PC-3 (cell line): ENCODE measurements around the gene ABLIM3. TPM values are rescaled to one million over a fixed set of nuclear protein-coding genes. Genes with fewer than 3 reads are reported as not detected.

Experiments
- ATAC-seq: fragments of 200-7000 bp; cut with Tn5 transposase; 2 replicates; pipeline ENCODE4 v1.9.1; 2020; ENCODE audit warnings: mild to moderate bottlenecking, moderate library complexity
- BruUV-seq: library from RNA; stranded (reverse); fragments of 400-500 nt; replicated peaks from 2 replicates; lab custom pipeline; 2021; lab: Mats Ljungman, UMichigan
- CTCF ChIA-PET: fragments of 300-600 bp; sonication (Branson Sonifier 250); formaldehyde crosslinking; loops from one replicate; lab custom pipeline; 2022; ENCODE audit warnings: antibody characterized with exemption; lab: Charles Lee
- POLR2A ChIA-PET: fragments of 300-600 bp; sonication (Branson Sonifier 250); formaldehyde crosslinking; loops from one replicate; lab custom pipeline; 2022; ENCODE audit warnings: antibody characterized with exemption; ENCODE audit not compliant: unreplicated experiment; lab: Charles Lee
- DNase-seq: peaks from one replicate; pipeline ENCODE4 v3.0.0-alpha.2; 2015
- H2AFZ ChIP-seq: fragments of 300-600 bp; sonication (generic); 2 replicates; pipeline ENCODE4 v1.6.0; 2016; ENCODE audit warnings: antibody characterized with exemption, low read length
- H3F3A ChIP-seq: fragments of 300-600 bp; sonication (generic); one replicate; pipeline ENCODE4 v1.6.0; 2017; ENCODE audit warnings: antibody characterized with exemption, low read length, control low read depth, mild to moderate bottlenecking; ENCODE audit not compliant: unreplicated experiment
- H3K27ac ChIP-seq: fragments of 300-600 bp; sonication (generic); 2 replicates; pipeline ENCODE4 v1.5.1; 2016; ENCODE audit warnings: mild to moderate bottlenecking, low read length
- H3K27me3 ChIP-seq: fragments of 300-600 bp; sonication (generic); 2 replicates; pipeline ENCODE4 v1.6.1; 2016; ENCODE audit warnings: low read length, mixed read lengths
- H3K36me3 ChIP-seq: fragments of 300-600 bp; sonication (generic); 2 replicates; pipeline ENCODE4 v1.6.1; 2016; ENCODE audit warnings: low read depth, mixed run types, low read length, mixed read lengths
- H3K4me1 ChIP-seq: fragments of 300-600 bp; sonication (generic); 2 replicates; pipeline ENCODE4 v1.5.1; 2016; ENCODE audit warnings: low read length; ENCODE audit not compliant: insufficient read depth
- H3K4me2 ChIP-seq: fragments of 300-600 bp; sonication (generic); 2 replicates; pipeline ENCODE4 v1.6.0; 2016; ENCODE audit warnings: low read length
- H3K4me3 ChIP-seq: fragments of 300-600 bp; sonication (generic); 2 replicates; pipeline ENCODE4 v1.5.1; 2016; ENCODE audit warnings: mild to moderate bottlenecking, low read length, mixed read lengths
- H3K79me2 ChIP-seq: fragments of 300-600 bp; sonication (generic); 2 replicates; pipeline ENCODE4 v1.6.1; 2017; ENCODE audit warnings: low read length, mixed read lengths
- H3K9ac ChIP-seq: fragments of 300-600 bp; sonication (generic); 2 replicates; pipeline ENCODE4 v1.6.0; 2016; ENCODE audit warnings: mild to moderate bottlenecking, low read length
- H3K9me2 ChIP-seq: fragments of 300-600 bp; sonication (generic); replicated peaks from 2 replicates; pipeline ENCODE4 v1.6.1; 2016; ENCODE audit warnings: mixed run types, low read length, mixed read lengths
- H3K9me3 ChIP-seq: fragments of 300-600 bp; sonication (generic); 2 replicates; pipeline ENCODE4 v1.6.1; 2016; ENCODE audit warnings: low read length, mixed read lengths
- H4K20me1 ChIP-seq: fragments of 300-600 bp; sonication (generic); 2 replicates; pipeline ENCODE4 v1.6.1; 2016; ENCODE audit warnings: low read length, mixed read lengths
- EZH2 ChIP-seq: fragments of 300-600 bp; sonication (generic); IDR thresholded peaks from one replicate; pipeline ENCODE4 v1.6.1; 2017; ENCODE audit warnings: antibody characterized with exemption, mild to moderate bottlenecking, low read length; ENCODE audit not compliant: unreplicated experiment
- EZH2phosphoT487 ChIP-seq: fragments of 300-600 bp; sonication (generic); IDR thresholded peaks from 2 replicates; pipeline ENCODE4 v1.6.1; 2018; ENCODE audit warnings: mild to moderate bottlenecking, antibody characterized with exemption, low read length, borderline replicate concordance
- intact Hi-C: fragments of 100-400 bp; cut with micrococcal nuclease; formaldehyde crosslinking; loops from 2 replicates; pipeline ENCODE4 v1.9.0; 2023
- total RNA-seq: library from RNA; depleted of rRNA; stranded (reverse); fragments of >200 nt; gene quantifications from 2 replicates; pipeline ENCODE4 v1.2.3, GENCODE V29; 2014
- TF ChIP-seq, protein P1 (sequence below): fragments of 300-600 bp; sonication (generic); conservative IDR thresholded peaks from 2 replicates; pipeline ENCODE4 v1.5.1; 2017; ENCODE audit warnings: antibody characterized with exemption, low read depth, mild to moderate bottlenecking, low read length

Gene ABLIM3
- total RNA-seq, 1 experiment from 2014 or later: 43.6 TPM

DNA sequence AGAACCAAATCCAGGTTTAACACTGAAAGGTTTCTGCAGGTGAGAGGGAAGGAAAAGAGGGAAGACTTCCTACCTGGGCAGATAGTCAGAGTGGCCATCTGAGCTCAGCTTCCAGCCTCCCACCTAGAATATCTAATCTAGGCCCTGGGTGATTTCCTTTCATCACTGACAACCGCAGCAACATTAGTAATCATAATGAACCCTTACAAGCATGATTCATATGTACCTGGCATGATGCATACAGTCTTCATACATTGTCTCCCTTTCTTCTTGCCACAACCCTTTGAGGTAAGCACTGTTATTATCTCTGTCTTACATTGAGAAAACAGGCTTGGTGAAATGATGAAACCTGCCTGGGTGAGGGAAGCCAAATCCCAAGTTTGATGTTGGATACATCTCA, 143.9 kb downstream of the ABLIM3 start:
- Histone ChIP-seq H3K27ac (no peak overlapping the region), H3K4me1 (no peaks in the 10 kb centered on the region), H4K20me1 (no peaks in the 10 kb centered on the region), H3K9me2 (no peaks in the 10 kb centered on the region), H3K4me3 (no peak overlapping the region), H3K79me2 (no peaks in the 10 kb centered on the region), H3K36me3 (no peaks in the 10 kb centered on the region), H3K9ac (no peak overlapping the region), H2AFZ (no peak overlapping the region), H3K27me3 (no peaks in the 10 kb centered on the region), H3K9me3 (no peaks in the 10 kb centered on the region), H3F3A (no peaks in the 10 kb centered on the region), H3K4me2 (no peak overlapping the region)
- DNase-seq (peak; percentile 51), ATAC-seq (no peak; the same call in 1 of the 2 replicates)
- intact Hi-C loops: no loop called here
- ChIA-PET POLR2A (no interaction called here), CTCF (no interaction called here)
- no TSS peak for BruUV-seq
- TF ChIP-seq EZH2phosphoT487 (no peak), EZH2 (no peak)
- TF ChIP-seq, protein P1, sequence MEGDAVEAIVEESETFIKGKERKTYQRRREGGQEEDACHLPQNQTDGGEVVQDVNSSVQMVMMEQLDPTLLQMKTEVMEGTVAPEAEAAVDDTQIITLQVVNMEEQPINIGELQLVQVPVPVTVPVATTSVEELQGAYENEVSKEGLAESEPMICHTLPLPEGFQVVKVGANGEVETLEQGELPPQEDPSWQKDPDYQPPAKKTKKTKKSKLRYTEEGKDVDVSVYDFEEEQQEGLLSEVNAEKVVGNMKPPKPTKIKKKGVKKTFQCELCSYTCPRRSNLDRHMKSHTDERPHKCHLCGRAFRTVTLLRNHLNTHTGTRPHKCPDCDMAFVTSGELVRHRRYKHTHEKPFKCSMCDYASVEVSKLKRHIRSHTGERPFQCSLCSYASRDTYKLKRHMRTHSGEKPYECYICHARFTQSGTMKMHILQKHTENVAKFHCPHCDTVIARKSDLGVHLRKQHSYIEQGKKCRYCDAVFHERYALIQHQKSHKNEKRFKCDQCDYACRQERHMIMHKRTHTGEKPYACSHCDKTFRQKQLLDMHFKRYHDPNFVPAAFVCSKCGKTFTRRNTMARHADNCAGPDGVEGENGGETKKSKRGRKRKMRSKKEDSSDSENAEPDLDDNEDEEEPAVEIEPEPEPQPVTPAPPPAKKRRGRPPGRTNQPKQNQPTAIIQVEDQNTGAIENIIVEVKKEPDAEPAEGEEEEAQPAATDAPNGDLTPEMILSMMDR: no peak

DNA sequence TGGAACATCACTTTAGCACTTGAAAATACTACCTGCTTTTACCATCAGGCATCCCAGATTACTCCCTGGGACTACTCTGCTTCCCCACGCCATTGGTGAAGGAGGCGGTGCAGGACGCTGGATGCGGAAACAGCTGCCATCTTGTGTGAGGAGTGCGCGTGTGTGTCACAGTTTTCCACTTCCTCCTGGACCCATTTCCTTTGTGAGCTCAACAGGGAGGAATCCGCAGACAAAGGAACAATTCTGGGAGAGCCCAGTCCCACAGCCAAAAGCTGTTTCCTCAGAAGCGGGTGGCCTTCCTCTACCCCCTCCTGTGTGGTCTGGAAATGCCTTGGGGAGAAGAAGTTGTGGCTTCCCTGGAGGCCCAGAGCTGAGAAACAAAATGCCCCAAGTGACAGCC, 147.1 kb downstream of the ABLIM3 start:
- H3K4me2 ChIP-seq: no peak overlapping the region
- H3F3A ChIP-seq: no peaks in the 10 kb centered on the region
- ChIA-PET CTCF (no interaction called here), POLR2A (interaction anchor here (0.6 kb wide), 1 partner anchor 134 kb away, joined by 3 read pairs; no protein-coding TSS in a partner anchor)
- H3K79me2 ChIP-seq: no peaks in the 10 kb centered on the region
- H3K9me3 ChIP-seq: no peaks in the 10 kb centered on the region
- TF ChIP-seq EZH2phosphoT487 (no peak), EZH2 (no peak)
- TF ChIP-seq, protein P1: no peak
- no peak overlapping the region for H3K27ac ChIP-seq
- intact Hi-C loops: no loop called here
- no peaks in the 10 kb centered on the region for H3K27me3 ChIP-seq
- BruUV-seq: no TSS peak
- no peaks in the 10 kb centered on the region for H3K36me3 ChIP-seq
- H3K9me2 ChIP-seq: no peaks in the 10 kb centered on the region
- no peak overlapping the region for H3K9ac ChIP-seq
- DNase-seq: no peak
- H2AFZ ChIP-seq: no peak overlapping the region
- no peaks in the 10 kb centered on the region for H3K4me1 ChIP-seq
- no peaks in the 10 kb centered on the region for H4K20me1 ChIP-seq
- no peak overlapping the region for H3K4me3 ChIP-seq
- no peak for ATAC-seq

- H2AFZ ChIP-seq: no peak overlapping the region
- H3K9me3 ChIP-seq: no peaks in the 10 kb centered on the region
- TF ChIP-seq, protein P1: no peak
- no peak for TF ChIP-seq EZH2
- no peak for TF ChIP-seq EZH2phosphoT487
- no peaks in the 10 kb centered on the region for H3K9me2 ChIP-seq
- H3K79me2 ChIP-seq: no peaks in the 10 kb centered on the region
- H3K4me1 ChIP-seq: no peaks in the 10 kb centered on the region
- H3K27me3 ChIP-seq: no peaks in the 10 kb centered on the region
- H3K9ac ChIP-seq: no peak overlapping the region
- intact Hi-C loops: no loop called here
- no peaks in the 10 kb centered on the region for H3K36me3 ChIP-seq
- no TSS peak for BruUV-seq
- no peaks in the 10 kb centered on the region for H4K20me1 ChIP-seq
- ATAC-seq (no peak), DNase-seq (no peak)
- H3K27ac ChIP-seq: no peak overlapping the region
- CTCF ChIA-PET: no interaction called here
- POLR2A ChIA-PET: interaction anchor here (0.6 kb wide), 1 partner anchor 135 kb away, joined by 3 read pairs; no protein-coding TSS in a partner anchor
- H3K4me2 ChIP-seq: no peak overlapping the region
- no peak overlapping the region for H3K4me3 ChIP-seq
- no peaks in the 10 kb centered on the region for H3F3A ChIP-seq
These were observed 148.0 kb downstream of the ABLIM3 start for GRCh38 chr5:149289301-149289700.
